ENCODE results near the gene OR13J1. TPM values are rescaled to one million over a fixed set of nuclear protein-coding genes. Genes with fewer than 3 reads are reported as not detected.

The OR13J1 gene
- polyA plus RNA-seq, 12 donors, result 0.13 to 0.31 (median 0.17) TPM; not detected in 8

GRCh38 chr9:35835766-35836165 is 34.4 kb downstream of the OR13J1 start:
- no peak for DNase-seq

GRCh38 chr9:35835216-35835632 is 35.0 kb downstream of the OR13J1 start:
- DNase-seq, result no peak

GRCh38 chr9:35834260-35835215 is 35.7 kb downstream of the OR13J1 start:
- DNase-seq, result no peak

GRCh38 chr9:35832814-35833213 is 37.4 kb downstream of the OR13J1 start:
- no peak for DNase-seq

GRCh38 chr9:35831040-35831439 is 39.2 kb downstream of the OR13J1 start:
- no peak for DNase-seq

- no peak for DNase-seq
Observed at GRCh38 chr9:35829764-35830096, 40.5 kb downstream of the OR13J1 start.

GRCh38 chr9:35829084-35829763 is 41.0 kb downstream of the OR13J1 start, which contains the start of gene TMEM8B:
Gene TMEM8B (plus strand): TSS chr9:35829228. CDS start chr9:35829448, 220 bp downstream.
- DNase-seq, result peak; percentile 95

- DNase-seq, result no peak
Observed at GRCh38 chr9:35828716-35829083, 41.5 kb downstream of the OR13J1 start, which contains the start of gene FAM221B. Gene FAM221B (minus strand): TSS chr9:35828732. CDS start chr9:35826161, 2,571 bp downstream.

GRCh38 chr9:35827486-35827885 is 42.7 kb downstream of the OR13J1 start:
- no peak for DNase-seq

- peak; percentile 47 for DNase-seq
Observed at GRCh38 chr9:35826071-35826701, 44.0 kb downstream of the OR13J1 start.

- no peak for DNase-seq
Observed at GRCh38 chr9:35822926-35823325, 47.3 kb downstream of the OR13J1 start.

- no peak for DNase-seq
Observed at GRCh38 chr9:35820076-35820475, 50.1 kb downstream of the OR13J1 start.

Other genes with a start within 250 kb of the OR13J1 start
- 1 to 10 TPM in 1 of 12 donors, under 1 TPM in 8, not detected in 3; 0.13 to 2.3 (median 0.20) TPM for gene SIT1, start 219.5 kb downstream of the OR13J1 start, polyA plus RNA-seq (ENCODE audit: insufficient read length in 12 of 12)
- not detected for gene RMRP, start 212.4 kb downstream of the OR13J1 start, polyA plus RNA-seq (ENCODE audit: insufficient read length in 12 of 12)
- 10 to 100 TPM in 10 of 12 donors, not detected in 2; 12.4 to 21.7 (median 16.1) TPM for gene CCDC107, start 212.1 kb downstream of the OR13J1 start, polyA plus RNA-seq (ENCODE audit: insufficient read length in 12 of 12)
- 1 to 10 TPM in 11 of 12 donors, not detected in 1; 3.3 to 8.0 (median 5.2) TPM for gene ARHGEF39, start 205.2 kb downstream of the OR13J1 start, polyA plus RNA-seq (ENCODE audit: insufficient read length in 12 of 12)
- gene CA9, start 196.5 kb downstream of the OR13J1 start, polyA plus RNA-seq (ENCODE audit: insufficient read length in 12 of 12), result 1 to 10 TPM in 4 of 12 donors, under 1 TPM in 6, not detected in 2; 0.42 to 6.9 (median 0.75) TPM
- over 10,000 TPM in 1 of 12 donors, 1,000 to 10,000 TPM in 11; 1,434 to 10,856 (median 6,506) TPM for gene TPM2, start 180.5 kb downstream of the OR13J1 start, polyA plus RNA-seq (ENCODE audit: insufficient read length in 12 of 12)
- 100 to 1,000 TPM in 3 of 12 donors, 10 to 100 TPM in 8, not detected in 1; 83.0 to 108 (median 90.3) TPM for gene TLN1, start 138.2 kb downstream of the OR13J1 start, polyA plus RNA-seq (ENCODE audit: insufficient read length in 12 of 12)
- gene CREB3, start 137.7 kb downstream of the OR13J1 start, polyA plus RNA-seq (ENCODE audit: insufficient read length in 12 of 12), result 10 to 100 TPM in 11 of 12 donors, not detected in 1; 21.3 to 45.7 (median 24.9) TPM
- gene GBA2, start 121.2 kb downstream of the OR13J1 start, polyA plus RNA-seq (ENCODE audit: insufficient read length in 12 of 12), result 10 to 100 TPM in 11 of 12 donors, not detected in 1; 33.9 to 87.1 (median 55.8) TPM
- gene RGP1, start 121.1 kb downstream of the OR13J1 start, polyA plus RNA-seq (ENCODE audit: insufficient read length in 12 of 12), result 10 to 100 TPM in 11 of 12 donors, not detected in 1; 15.1 to 21.8 (median 19.8) TPM
- 1 to 10 TPM in 1 of 12 donors, under 1 TPM in 1, not detected in 10; 0.98 to 1.4 TPM for gene MSMP, start 116.1 kb downstream of the OR13J1 start, polyA plus RNA-seq (ENCODE audit: insufficient read length in 12 of 12)
- gene NPR2, start 78.8 kb downstream of the OR13J1 start, polyA plus RNA-seq (ENCODE audit: insufficient read length in 12 of 12), result 10 to 100 TPM in 11 of 12 donors, not detected in 1; 14.4 to 30.9 (median 26.3) TPM
- gene SPAG8, start 58.1 kb downstream of the OR13J1 start, polyA plus RNA-seq (ENCODE audit: insufficient read length in 12 of 12), result 1 to 10 TPM in 10 of 12 donors, not detected in 2; 1.7 to 4.0 (median 2.2) TPM
- 10 to 100 TPM in 11 of 12 donors, not detected in 1; 25.7 to 40.7 (median 29.3) TPM for gene HINT2, start 55.4 kb downstream of the OR13J1 start, polyA plus RNA-seq (ENCODE audit: insufficient read length in 12 of 12)
- under 1 TPM in 10 of 12 donors, not detected in 2; 0.07 to 0.62 (median 0.23) TPM for gene FAM221B, start 41.7 kb downstream of the OR13J1 start, polyA plus RNA-seq (ENCODE audit: insufficient read length in 12 of 12)
- 10 to 100 TPM in 11 of 12 donors, not detected in 1; 12.0 to 33.1 (median 22.2) TPM for gene TMEM8B, start 41.2 kb downstream of the OR13J1 start, polyA plus RNA-seq (ENCODE audit: insufficient read length in 12 of 12)
- 1 to 10 TPM in 8 of 12 donors, under 1 TPM in 2, not detected in 2; 0.18 to 2.6 (median 1.5) TPM for gene HRCT1, start 35.8 kb upstream of the OR13J1 start, polyA plus RNA-seq (ENCODE audit: insufficient read length in 12 of 12)
- gene SPAAR, start 39.1 kb upstream of the OR13J1 start, polyA plus RNA-seq (ENCODE audit: insufficient read length in 12 of 12), result 1 to 10 TPM in 10 of 12 donors, not detected in 2; 1.1 to 2.8 (median 1.9) TPM
- gene OR2S2, start 87.8 kb upstream of the OR13J1 start, polyA plus RNA-seq (ENCODE audit: insufficient read length in 12 of 12), result under 1 TPM in 6 of 12 donors, not detected in 6; 0.22 to 0.48 (median 0.29) TPM
- 10 to 100 TPM in 11 of 12 donors, not detected in 1; 21.7 to 62.1 (median 29.2) TPM for gene RECK, start 166.5 kb upstream of the OR13J1 start, polyA plus RNA-seq (ENCODE audit: insufficient read length in 12 of 12)

All from muscle of arm (tissue), 12 donors.